GM19328 (cell line): ENCODE results near the gene HADHA.
"Not testable (repeated sequence)": the region's sequence is repeated elsewhere in the genome, so short reads cannot be mapped to it uniquely, and the experiment has no call there.

Experiments
- ATAC-seq: cut with Tn5 transposase; IDR thresholded peaks from one replicate; pipeline ENCODE4 v1.9.1; 2021; ENCODE audit warnings: mild to moderate bottlenecking, moderate library complexity; ENCODE audit not compliant: unreplicated experiment

Gene HADHA

GRCh38 chr2:26244309-26245230, at the start of gene HADHA, which contains the start of gene HADHB:
HADHA (minus strand) TSS chr2:26244632; CDS start chr2:26244596, 36 bp downstream.
HADHB (plus strand) TSS chr2:26244939; CDS start chr2:26254255, 9,316 bp downstream.
- peak; percentile 67 for ATAC-seq

GRCh38 chr2:26292646-26293045, 48.2 kb upstream of the HADHA start:
- ATAC-seq, result no peak

GRCh38 chr2:26290001-26290400, 45.6 kb upstream of the HADHA start:
- ATAC-seq, result no peak

- ATAC-seq, result no peak
Measured at GRCh38 chr2:26285931-26286330, 41.5 kb upstream of the HADHA start.

GRCh38 chr2:26284132-26284531, 39.7 kb upstream of the HADHA start:
- no peak for ATAC-seq

- no peak for ATAC-seq
Measured at GRCh38 chr2:26283606-26284005, 39.2 kb upstream of the HADHA start.

- ATAC-seq, result no peak
Measured at GRCh38 chr2:26281226-26281625, 36.8 kb upstream of the HADHA start.

- no peak for ATAC-seq
Measured at GRCh38 chr2:26279886-26280285, 35.5 kb upstream of the HADHA start.

GRCh38 chr2:26276484-26277227, 32.2 kb upstream of the HADHA start:
- ATAC-seq, result no peak

GRCh38 chr2:26274058-26274613, 29.7 kb upstream of the HADHA start:
- ATAC-seq, result no peak

- no peak for ATAC-seq
Measured at GRCh38 chr2:26273501-26273900, 29.1 kb upstream of the HADHA start.

- no peak for ATAC-seq
Measured at GRCh38 chr2:26270373-26270772, 25.9 kb upstream of the HADHA start.

GRCh38 chr2:26269571-26270158, 25.2 kb upstream of the HADHA start:
- ATAC-seq, result no peak

- not testable (repeated sequence) for ATAC-seq
Measured at GRCh38 chr2:26268670-26269385, 24.4 kb upstream of the HADHA start.

GRCh38 chr2:26268213-26268612, 23.8 kb upstream of the HADHA start:
- ATAC-seq, result no peak

GRCh38 chr2:26258836-26259235, 14.4 kb upstream of the HADHA start:
- ATAC-seq, result not testable (repeated sequence)

GRCh38 chr2:26255759-26256384, 11.4 kb upstream of the HADHA start:
- no peak for ATAC-seq

GRCh38 chr2:26251893-26252292, 7.5 kb upstream of the HADHA start:
- no peak for ATAC-seq

- no peak for ATAC-seq
Measured at GRCh38 chr2:26249625-26250024, 5.2 kb upstream of the HADHA start.

GRCh38 chr2:26246818-26247217, 2.4 kb upstream of the HADHA start:
- ATAC-seq, result no peak
